GM19463 (cell line): ENCODE results near the gene TAS2R60.

Source experiments
- ATAC-seq: cut with Tn5 transposase; IDR thresholded peaks from one replicate; pipeline ENCODE4 v1.9.1; 2021; ENCODE audit warnings: mild to moderate bottlenecking, moderate library complexity; ENCODE audit not compliant: unreplicated experiment

TAS2R60 gene

DNA sequence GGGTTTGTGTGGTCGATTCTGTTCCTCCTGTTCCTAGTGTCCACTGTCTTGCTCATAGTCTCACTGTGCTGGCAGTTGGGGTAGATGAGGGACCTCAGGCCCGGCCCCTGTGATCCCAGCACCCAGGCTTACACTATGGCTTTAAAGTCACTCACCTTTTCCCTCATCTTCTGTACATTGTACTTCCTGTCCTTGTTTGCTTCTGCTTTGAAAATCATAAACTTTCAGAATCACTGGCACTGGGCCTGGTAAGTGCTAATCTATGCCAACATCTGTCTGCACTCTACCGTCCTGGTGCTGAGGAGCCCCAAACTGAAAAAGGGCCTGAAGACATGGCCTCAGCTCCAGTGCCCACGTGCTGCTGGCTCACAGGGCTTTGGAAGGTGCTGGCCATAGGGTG, 5.7 kb upstream of the TAS2R60 start:
- ATAC-seq = peak; percentile 51

DNA sequence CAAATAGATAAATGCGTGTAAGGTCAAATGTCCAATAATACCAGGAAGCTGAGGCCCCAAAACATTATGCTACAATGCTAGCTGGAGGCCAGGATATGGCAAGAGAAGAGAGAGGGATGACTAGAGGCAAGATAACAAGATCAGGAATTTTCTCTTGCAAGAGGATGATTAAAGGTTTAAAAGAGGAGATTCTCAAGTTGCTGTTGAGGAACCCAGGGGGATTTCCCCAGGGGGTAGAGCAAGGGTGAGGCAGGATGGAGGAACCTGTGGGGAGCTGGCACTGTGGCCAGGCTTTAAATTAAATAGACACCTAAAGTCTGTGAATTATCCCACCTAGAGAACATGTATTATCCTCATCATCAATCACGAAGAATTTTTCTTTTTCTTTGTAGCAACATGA, 3.4 kb upstream of the TAS2R60 start:
- ATAC-seq = no peak

DNA sequence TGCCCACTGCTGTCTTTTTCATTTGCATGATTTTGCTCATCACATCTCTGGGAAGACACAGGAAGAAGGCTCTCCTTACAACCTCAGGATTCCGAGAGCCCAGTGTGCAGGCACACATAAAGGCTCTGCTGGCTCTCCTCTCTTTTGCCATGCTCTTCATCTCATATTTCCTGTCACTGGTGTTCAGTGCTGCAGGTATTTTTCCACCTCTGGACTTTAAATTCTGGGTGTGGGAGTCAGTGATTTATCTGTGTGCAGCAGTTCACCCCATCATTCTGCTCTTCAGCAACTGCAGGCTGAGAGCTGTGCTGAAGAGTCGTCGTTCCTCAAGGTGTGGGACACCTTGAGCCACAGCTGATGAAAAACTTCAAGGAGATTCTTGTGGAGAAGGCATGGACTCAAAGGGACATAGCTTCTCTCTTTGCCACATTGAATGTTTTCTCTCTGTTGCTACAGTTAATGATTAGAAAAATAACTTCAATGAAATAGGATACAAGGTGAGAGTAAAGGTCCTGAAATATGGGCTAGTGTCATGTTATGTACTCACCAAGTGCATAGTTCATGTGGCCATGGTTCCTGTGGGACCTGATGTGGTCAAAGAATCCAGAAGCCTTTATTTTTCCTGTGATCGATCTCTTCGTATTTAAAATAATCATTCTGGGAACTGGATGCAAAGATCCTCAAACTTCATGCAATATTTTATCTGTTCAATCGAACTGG, 970 bp downstream of the TAS2R60 start:
- no peak for ATAC-seq

DNA sequence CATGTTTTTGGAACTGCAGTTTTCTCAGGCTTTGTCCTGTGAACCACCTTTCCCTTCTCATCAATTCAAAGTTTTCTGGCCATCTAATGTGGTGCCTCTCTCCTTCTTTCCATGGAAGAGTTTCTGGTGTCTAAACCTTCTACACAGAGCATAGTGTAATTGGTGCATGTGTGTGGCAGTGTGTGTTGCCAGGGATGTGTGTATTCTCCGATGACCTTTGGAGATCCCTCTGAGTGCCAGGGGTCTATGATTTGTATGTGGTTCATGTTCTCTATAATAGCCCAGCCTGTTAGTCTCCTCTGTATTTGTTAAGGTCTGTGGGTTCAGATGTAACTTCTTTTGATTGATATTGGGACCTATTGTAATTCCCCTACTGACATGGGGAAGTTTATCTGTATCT, 1.5 kb downstream of the TAS2R60 start:
- no peak for ATAC-seq

DNA sequence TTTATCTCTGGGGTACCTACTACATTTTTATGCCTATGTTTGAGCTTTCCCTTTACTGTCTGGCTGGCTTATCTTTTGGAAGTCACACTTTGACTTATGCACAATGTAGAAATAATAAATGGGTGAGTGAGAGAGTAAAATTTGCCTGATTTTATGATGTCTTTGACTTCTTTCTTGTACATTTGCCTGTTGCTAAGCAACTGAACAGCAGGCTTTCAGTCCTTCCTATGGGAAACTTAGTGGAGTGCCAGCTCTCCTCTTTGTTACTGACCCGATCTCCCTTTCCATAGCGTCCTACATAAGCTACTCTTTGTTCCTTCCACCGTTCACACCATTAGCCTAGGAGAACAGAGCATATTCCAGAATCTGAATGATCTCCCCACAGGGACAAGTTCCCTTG, 4.2 kb downstream of the TAS2R60 start:
- ATAC-seq = no peak

- ATAC-seq = no peak
These were observed 5.2 kb downstream of the TAS2R60 start for GRCh38 chr7:143448429-143448828.

DNA sequence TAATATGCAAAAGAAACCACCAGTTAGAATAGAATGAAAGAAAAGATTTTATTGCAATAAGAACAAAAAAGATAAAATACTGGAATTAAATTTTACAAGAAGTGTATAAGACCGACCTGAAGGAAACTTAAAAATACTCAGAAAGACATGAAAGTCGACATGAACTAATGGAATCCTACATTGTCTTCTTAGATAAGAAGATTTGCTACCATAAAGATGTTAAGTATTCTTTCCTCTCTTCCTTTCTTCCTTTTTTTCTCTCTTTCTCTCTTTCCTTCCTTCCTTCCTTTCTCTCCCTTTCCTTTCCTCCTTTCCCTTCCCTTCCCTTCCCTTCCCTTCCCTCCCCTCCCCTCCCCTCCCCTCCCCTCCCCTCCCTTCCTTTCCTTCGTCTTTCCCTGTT, 6.5 kb downstream of the TAS2R60 start:
- no peak for ATAC-seq

DNA sequence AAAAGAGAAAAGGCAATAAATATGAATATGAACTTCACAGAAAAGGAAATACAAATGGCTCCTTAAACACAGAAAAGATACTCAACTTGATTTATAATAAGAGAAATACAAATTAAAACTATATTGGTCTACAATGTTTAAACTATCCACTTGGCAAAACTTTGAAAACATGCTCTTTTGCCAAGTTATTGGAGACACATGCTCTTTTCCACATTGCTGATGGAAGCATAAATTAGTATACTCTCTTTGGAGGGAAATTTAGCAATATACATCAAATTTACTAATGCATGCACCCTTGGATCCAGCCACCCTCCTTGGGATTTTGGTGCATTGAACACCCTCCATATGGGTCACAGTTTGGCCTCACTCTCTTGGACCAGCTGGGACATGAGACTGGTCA, 7.9 kb downstream of the TAS2R60 start:
- ATAC-seq = no peak

DNA sequence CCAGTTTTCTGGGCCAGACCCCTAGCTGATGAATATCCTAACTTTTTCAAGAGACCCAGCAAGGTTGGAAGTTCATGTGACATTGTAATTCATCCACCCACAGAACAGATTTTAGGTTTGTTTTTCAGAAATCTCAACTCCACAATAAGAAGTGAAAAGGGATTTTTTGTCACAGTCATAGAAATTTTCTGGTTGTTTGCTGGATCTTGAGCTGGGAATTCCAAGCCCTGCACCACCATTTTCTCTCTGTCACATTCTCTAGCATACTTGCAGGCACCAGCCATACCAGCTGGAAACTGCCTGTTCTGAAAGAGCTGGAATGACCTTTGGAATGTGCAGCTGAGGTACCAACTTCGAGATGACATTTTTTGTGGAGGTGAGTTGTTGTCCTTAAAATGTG, 8.5 kb downstream of the TAS2R60 start:
- ATAC-seq = no peak

GRCh38 chr7:143452495-143452894, 9.2 kb downstream of the TAS2R60 start:
- ATAC-seq = no peak

DNA sequence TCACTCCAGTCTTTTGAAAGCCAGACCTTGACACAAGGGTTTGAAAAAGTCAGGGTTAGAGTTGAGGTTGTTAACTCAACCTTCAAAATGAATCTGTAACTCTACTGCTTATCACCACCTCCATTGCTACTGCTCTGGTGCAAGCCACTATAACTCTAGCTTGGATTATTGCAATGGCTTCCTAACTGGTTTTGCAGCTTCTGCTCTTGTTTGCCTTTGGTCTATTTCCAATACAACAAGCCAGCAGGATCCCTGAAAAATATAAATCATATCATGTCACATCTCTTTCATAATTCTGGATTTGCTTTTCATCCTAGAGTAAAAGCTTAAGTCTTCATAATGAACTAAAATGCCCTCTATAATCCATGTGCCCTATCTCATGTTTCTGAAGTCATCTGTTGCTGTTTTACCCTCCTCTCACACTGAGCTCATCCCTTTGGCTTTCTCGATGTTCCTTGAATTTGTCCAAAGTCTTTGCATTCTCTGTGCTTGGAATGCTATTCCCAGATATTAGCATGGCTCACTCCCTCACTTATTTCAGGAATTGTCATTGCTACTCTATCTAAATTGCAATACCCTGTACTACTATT, 10.9 kb downstream of the TAS2R60 start:
- no peak for ATAC-seq

GRCh38 chr7:143455491-143455890, 12.2 kb downstream of the TAS2R60 start:
- ATAC-seq = no peak

DNA sequence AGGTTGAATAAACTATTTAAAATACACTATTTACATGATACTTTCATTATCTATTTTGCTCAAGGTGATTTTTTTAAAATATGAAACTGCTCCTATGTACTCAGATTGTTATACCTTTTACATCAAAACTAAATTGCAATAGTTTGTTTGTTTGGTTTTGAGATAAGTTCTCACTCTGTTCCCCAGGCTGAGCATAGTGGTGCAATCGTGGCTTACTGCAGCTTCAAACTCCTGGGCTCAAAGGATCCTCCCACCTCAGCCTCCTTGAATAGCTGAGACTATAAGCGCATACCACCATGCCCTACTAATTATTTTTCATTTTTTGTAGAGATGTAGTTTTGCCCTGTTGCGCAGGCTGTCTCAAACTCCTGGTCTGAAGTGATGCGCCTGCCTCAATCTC, 12.7 kb downstream of the TAS2R60 start:
- ATAC-seq = no peak

GRCh38 chr7:143456992-143457793, 13.9 kb downstream of the TAS2R60 start:
- no peak for ATAC-seq

DNA sequence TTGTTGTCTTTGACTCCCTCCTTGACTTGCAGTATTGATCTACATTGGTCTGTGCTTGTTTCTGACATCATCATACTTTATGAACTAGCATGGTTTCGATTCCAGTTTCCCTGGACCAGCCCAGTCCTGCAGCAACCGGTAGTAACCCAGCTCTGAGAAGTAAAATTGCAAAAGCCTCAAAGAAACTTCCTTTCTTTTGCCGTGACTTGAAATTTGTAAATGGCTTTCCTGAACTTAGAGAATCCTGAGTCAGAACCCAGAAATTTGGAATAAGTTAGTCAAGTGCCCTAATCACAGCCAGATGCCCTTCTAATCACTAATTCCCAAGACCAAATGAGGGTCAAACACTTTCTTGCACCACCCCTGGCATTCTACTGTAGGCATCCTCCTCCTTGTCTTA, 15.0 kb downstream of the TAS2R60 start:
- peak; percentile 58 for ATAC-seq

DNA sequence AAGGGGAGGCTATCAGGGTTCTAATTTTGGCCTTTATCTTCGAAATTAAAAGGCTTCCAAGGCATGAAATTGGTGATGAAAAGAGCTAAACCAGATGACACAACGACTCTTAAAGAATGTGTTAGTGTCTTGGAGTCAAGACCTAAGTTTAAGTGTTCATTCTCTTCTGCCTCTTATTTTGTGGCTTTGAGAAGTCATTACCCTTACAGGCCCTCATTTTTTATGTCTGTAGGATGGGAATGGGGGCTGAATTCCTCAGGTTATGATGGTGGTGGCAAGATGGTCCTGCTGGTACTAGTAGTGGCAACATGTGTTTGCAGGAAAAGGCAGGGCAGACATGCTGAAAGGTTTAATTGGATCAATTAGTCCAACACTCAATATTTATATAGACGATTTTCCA, 15.4 kb downstream of the TAS2R60 start:
- ATAC-seq = no peak

DNA sequence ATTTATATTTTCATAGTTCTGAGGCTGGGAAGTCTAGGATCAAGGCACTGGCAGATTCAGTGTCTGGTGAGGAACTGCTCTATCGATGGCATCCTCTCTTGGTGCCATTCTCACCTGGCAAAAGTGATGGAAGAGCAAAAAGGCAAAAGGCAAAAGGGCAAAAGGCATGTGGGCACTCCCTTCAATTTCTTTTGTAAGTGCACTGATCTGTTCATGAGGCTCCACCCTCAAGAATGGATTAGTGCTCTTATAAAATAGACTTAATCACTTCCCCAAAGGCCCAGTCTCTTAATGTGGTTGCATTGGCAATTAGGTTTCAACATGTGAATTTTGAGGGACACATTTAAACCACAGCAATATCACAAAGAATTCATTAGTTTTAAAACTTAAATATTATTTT, 16.1 kb downstream of the TAS2R60 start:
- no peak for ATAC-seq

- ATAC-seq = no peak
These were observed 17.2 kb downstream of the TAS2R60 start for GRCh38 chr7:143460271-143460979.

DNA sequence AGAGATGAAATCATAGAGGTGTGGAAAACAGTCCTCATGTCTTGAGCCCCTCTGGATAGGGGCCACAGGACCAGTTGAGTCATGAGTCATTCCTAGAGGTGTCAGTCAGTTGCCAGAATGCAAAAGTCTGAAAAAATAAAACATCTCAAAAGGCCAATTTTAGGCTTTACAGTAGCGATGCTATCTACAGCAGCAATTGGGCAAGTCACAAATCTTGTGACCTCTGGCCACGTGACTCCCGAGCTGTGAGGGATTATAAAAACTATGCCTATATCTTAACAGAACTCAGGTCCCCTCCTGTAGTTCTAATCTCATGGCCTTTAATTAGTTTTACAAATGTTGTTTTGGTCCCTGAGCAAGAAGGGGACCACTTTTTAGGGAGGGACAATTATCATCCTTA, 18.8 kb downstream of the TAS2R60 start:
- no peak for ATAC-seq

- no peak for ATAC-seq
These were observed 20.3 kb downstream of the TAS2R60 start for GRCh38 chr7:143463556-143463955.

- no peak for ATAC-seq
These were observed 20.7 kb downstream of the TAS2R60 start for GRCh38 chr7:143463957-143464356.
